NCI-H748 treated with DMSO at 0.1 percent for 48 hours (cell line): ENCODE data around the gene ATP6V1B1.
"Not testable (repeated sequence)": the region's sequence is repeated elsewhere in the genome, so short reads cannot be mapped to it uniquely, and the experiment has no call there.

Experiments
- DNase-seq: peaks from one replicate; lab custom pipeline; 2025; lab: John Stamatoyannopoulos, UW

Gene ATP6V1B1

GRCh38 chr2:71011786-71012185 lies 76.1 kb downstream of the ATP6V1B1 start:
- not testable (repeated sequence) for DNase-seq
